ENCODE data around the gene RAB40B. TPM values are rescaled to one million over a fixed set of nuclear protein-coding genes. Genes with fewer than 3 reads are reported as not detected.

RAB40B gene
- total RNA-seq, 1 experiment from 2014 or later: 3.2 TPM

DNA sequence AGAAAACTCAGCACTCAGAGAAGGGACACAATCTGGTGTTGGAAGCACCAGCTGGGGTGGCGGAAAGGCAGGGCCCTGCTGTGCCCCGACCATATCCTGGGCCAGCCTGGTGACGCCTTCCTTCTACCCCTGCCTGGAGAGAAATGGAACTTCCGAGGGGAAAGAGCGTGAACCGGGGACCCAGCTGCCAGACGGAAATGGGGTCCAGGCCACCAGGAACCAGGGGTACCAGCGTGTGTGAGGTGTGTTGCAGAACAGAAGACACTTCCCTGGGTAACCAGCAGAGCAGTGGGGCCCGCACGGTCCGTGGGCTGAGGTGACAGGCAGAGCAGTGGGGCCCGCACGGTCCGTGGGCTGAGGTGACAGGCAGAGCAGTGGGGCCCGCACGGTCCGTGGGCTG, 6.8 kb downstream of the RAB40B start:
- no peak overlapping the region for H3K4me3 ChIP-seq (ENCODE audit: low read depth, low read length, poor library complexity, severe bottlenecking)
- TF ChIP-seq, protein P1, sequence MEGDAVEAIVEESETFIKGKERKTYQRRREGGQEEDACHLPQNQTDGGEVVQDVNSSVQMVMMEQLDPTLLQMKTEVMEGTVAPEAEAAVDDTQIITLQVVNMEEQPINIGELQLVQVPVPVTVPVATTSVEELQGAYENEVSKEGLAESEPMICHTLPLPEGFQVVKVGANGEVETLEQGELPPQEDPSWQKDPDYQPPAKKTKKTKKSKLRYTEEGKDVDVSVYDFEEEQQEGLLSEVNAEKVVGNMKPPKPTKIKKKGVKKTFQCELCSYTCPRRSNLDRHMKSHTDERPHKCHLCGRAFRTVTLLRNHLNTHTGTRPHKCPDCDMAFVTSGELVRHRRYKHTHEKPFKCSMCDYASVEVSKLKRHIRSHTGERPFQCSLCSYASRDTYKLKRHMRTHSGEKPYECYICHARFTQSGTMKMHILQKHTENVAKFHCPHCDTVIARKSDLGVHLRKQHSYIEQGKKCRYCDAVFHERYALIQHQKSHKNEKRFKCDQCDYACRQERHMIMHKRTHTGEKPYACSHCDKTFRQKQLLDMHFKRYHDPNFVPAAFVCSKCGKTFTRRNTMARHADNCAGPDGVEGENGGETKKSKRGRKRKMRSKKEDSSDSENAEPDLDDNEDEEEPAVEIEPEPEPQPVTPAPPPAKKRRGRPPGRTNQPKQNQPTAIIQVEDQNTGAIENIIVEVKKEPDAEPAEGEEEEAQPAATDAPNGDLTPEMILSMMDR (conservative IDR thresholded peaks at IDR 0.05; ENCODE audit: low read depth, low read length): no peak
- TF ChIP-seq EZH2 (IDR thresholded peaks at IDR 0.05; ENCODE audit: borderline replicate concordance, low read depth, low read length, poor library complexity, severe bottlenecking): no peak
- peaks cover 3% of the 10 kb centered on the region for H3K4me1 ChIP-seq (ENCODE audit: insufficient read depth, low read length, poor library complexity, severe bottlenecking)
- POLR2A ChIA-PET (ENCODE audit: low non-redundant PET): no interaction called here
- DNase-seq (ENCODE audit: low spot score): no peak
- H3K9me3 ChIP-seq (ENCODE audit: low read depth, low read length, poor library complexity, severe bottlenecking): peaks cover 8% of the 10 kb centered on the region
- CTCF ChIA-PET: no interaction called here
- intact Hi-C loops (cut with micrococcal nuclease; ENCODE audit: unreplicated experiment): no loop called here
- no peaks in the 10 kb centered on the region for H3K27me3 ChIP-seq (replicated peaks; ENCODE audit: insufficient read depth, low read depth, low read length, poor library complexity)
- BruUV-seq (replicated peaks): no TSS peak
- no peaks in the 10 kb centered on the region for H3K36me3 ChIP-seq (ENCODE audit: insufficient read depth, low read length, poor library complexity, severe bottlenecking)
- H3K27ac ChIP-seq (ENCODE audit: low read depth, low read length, poor library complexity, severe bottlenecking): no peak overlapping the region

DNA sequence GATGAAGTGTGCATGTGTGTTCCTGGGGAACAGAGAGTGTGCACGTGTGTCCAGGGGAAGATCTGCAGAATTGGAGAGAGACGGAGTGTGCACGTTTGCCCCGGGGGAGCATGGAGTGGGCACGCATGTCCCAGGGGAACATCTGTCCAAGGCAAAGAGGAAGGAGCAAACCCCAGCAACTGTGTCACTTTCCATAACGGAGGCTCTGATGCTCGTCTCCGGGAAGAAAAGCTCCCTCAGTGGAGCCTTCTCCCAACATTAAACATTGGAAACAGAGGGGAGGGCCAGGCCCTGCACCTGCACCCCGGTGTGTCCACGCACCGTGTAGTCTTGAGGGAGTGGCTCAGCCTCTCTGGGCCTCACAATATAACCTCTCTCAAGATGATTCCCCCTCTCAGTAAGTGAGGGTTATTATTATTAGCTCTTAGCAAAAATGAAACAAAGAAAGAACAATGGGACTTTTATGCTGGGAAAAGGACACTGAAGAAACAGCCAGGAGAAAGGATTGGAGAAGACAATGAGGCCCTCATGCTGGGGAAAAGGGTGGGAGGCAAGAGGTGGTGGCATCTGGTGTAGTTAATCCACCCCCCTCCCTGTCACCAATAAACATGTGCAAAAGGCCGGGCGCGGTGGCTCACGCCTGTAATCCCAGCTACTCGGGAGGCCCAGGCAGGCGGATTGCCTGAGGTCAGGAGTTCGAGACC, 7.6 kb downstream of the RAB40B start:
- ChIA-PET CTCF (no interaction called here), POLR2A (ENCODE audit: low non-redundant PET) (no interaction called here)
- Histone ChIP-seq H3K27me3 (replicated peaks; ENCODE audit: insufficient read depth, low read depth, low read length, poor library complexity) (no peaks in the 10 kb centered on the region), H3K36me3 (ENCODE audit: insufficient read depth, low read length, poor library complexity, severe bottlenecking) (no peaks in the 10 kb centered on the region), H3K4me3 (ENCODE audit: low read depth, low read length, poor library complexity, severe bottlenecking) (no peak overlapping the region), H3K4me1 (ENCODE audit: insufficient read depth, low read length, poor library complexity, severe bottlenecking) (peaks cover 3% of the 10 kb centered on the region), H3K27ac (ENCODE audit: low read depth, low read length, poor library complexity, severe bottlenecking) (no peak overlapping the region), H3K9me3 (ENCODE audit: low read depth, low read length, poor library complexity, severe bottlenecking) (peaks cover 8% of the 10 kb centered on the region)
- BruUV-seq (replicated peaks): no TSS peak
- no peak for TF ChIP-seq EZH2 (IDR thresholded peaks at IDR 0.05; ENCODE audit: borderline replicate concordance, low read depth, low read length, poor library complexity, severe bottlenecking)
- TF ChIP-seq, protein P1 (conservative IDR thresholded peaks at IDR 0.05; ENCODE audit: low read depth, low read length): no peak
- intact Hi-C loops (cut with micrococcal nuclease; ENCODE audit: unreplicated experiment): no loop called here
- DNase-seq (ENCODE audit: low spot score): no peak

DNA sequence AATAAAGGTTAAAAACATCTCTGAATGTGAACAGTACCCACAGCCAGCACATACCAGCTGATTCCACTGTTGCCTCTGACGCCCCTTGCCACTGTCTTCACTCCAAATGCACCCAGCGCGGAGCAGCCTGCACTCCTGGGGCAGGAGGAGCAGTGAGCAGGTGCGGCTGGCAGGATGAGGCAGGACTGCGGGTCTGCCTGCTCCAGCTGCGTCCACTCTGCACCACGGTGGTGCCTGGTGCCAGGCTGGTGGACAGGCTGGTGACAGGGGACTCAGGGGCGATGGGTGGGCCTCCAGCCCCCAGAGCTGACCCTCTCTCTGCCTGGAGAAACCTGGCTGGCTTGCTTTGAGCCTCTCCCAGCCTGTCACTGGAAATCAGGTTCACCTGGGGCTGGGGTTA, 9.4 kb downstream of the RAB40B start:
- Histone ChIP-seq H3K36me3 (ENCODE audit: insufficient read depth, low read length, poor library complexity, severe bottlenecking) (no peaks in the 10 kb centered on the region), H3K27ac (ENCODE audit: low read depth, low read length, poor library complexity, severe bottlenecking) (no peak overlapping the region), H3K4me3 (ENCODE audit: low read depth, low read length, poor library complexity, severe bottlenecking) (no peak overlapping the region), H3K4me1 (ENCODE audit: insufficient read depth, low read length, poor library complexity, severe bottlenecking) (peaks cover 3% of the 10 kb centered on the region), H3K9me3 (ENCODE audit: low read depth, low read length, poor library complexity, severe bottlenecking) (no peaks in the 10 kb centered on the region), H3K27me3 (replicated peaks; ENCODE audit: insufficient read depth, low read depth, low read length, poor library complexity) (no peaks in the 10 kb centered on the region)
- intact Hi-C loops (cut with micrococcal nuclease; ENCODE audit: unreplicated experiment): no loop called here
- BruUV-seq (replicated peaks): no TSS peak
- no peak for TF ChIP-seq EZH2 (IDR thresholded peaks at IDR 0.05; ENCODE audit: borderline replicate concordance, low read depth, low read length, poor library complexity, severe bottlenecking)
- TF ChIP-seq, protein P1 (conservative IDR thresholded peaks at IDR 0.05; ENCODE audit: low read depth, low read length): no peak
- DNase-seq (ENCODE audit: low spot score): no peak
- CTCF ChIA-PET: no interaction called here
- POLR2A ChIA-PET (ENCODE audit: low non-redundant PET): no interaction called here
